Testis (tissue), 5 donors: ENCODE measurements around the gene ADAMTSL5. TPM values are rescaled to one million over a fixed set of nuclear protein-coding genes. Genes with fewer than 3 reads are reported as not detected.

Experiments used
- DNase-seq: peaks from one replicate; pipeline ENCODE4 v3.0.0-alpha.2; 2019
- H3K27ac ChIP-seq, 2 donors: fragments of 200-600 bp; sonication (generic); one replicate each; pipeline ENCODE4 v1.5.1; 2019
- H3K27me3 ChIP-seq: fragments of 200-600 bp; sonication (generic); one replicate; pipeline ENCODE4 v1.5.1; 2019
- H3K36me3 ChIP-seq: fragments of 200-600 bp; sonication (generic); one replicate; pipeline ENCODE4 v1.5.1; 2017; ENCODE audit warnings: low read depth; ENCODE audit errors: missing control alignments
- H3K4me1 ChIP-seq: fragments of 200-600 bp; sonication (generic); one replicate; pipeline ENCODE4 v1.5.1; 2019
- H3K4me3 ChIP-seq, 2 donors: fragments of 200-600 bp; sonication (generic); one replicate each; pipeline ENCODE4 v1.5.1; 2017 to 2019
- H3K9me3 ChIP-seq: fragments of 200-600 bp; sonication (generic); one replicate; pipeline ENCODE4 v1.5.1; 2017
- CTCF ChIP-seq, 3 experiments: fragments of 450-650 bp in 2 of 3; fragments of 200-600 bp in 1 of 3; sonication (generic) in 1 of 3; IDR thresholded peaks; one replicate each; pipeline ENCODE4 v1.5.1; 2016 to 2019; ENCODE audit warnings: antibody characterized with exemption in 3 of 3, mild to moderate bottlenecking in 2 of 3, moderate library complexity in 1 of 3
- POLR2A ChIP-seq: fragments of 450-650 bp; IDR thresholded peaks from one replicate; pipeline ENCODE4 v1.6.1; 2017; ENCODE audit warnings: antibody characterized with exemption, mild to moderate bottlenecking, moderate library complexity
- WGBS, 2 donors: methylation state at CpG; one replicate each; pipeline ENCODE4 v1.1.5; 2018; 5-methylcytosine and 5-hydroxymethylcytosine counted together
- intact Hi-C: fragments of 100-400 bp; cut with DNase I; formaldehyde crosslinking; loops from one replicate; pipeline ENCODE4 v1.15.1; 2023; ENCODE audit warnings: low total_unique reads
- long read RNA-seq, 2 donors: transcript quantifications; one replicate each; lab custom pipeline, GENCODE V29; 2026
- polyA plus RNA-seq: library from polyadenylated mRNA; stranded (reverse); fragments of 350-450 nt; fragmentation: Illumina TruSeq; extraction: RNeasy Lipid Tissue Mini Kit (QIAGEN cat#74804); gene quantifications from one replicate; pipeline ENCODE4 v1.2.3, GENCODE V29; 2014; ENCODE audit warnings: low read depth, low replicate concordance; ENCODE audit not compliant: insufficient read depth
- total RNA-seq, 2 donors: library from RNA; depleted of rRNA; stranded (reverse); fragments of >200 nt; gene quantifications; one replicate each; pipeline ENCODE4 v1.2.3, GENCODE V29; 2016

ADAMTSL5 gene
- 10 to 100 TPM; 10.7 to 17.9 TPM for total RNA-seq
- 7.2 TPM for polyA plus RNA-seq
- long read RNA-seq, donor 1: 0 reads
- long read RNA-seq, donor 2: 0 reads

GRCh38 chr19:1512671-1513498 lies at the start of gene ADAMTSL5:
TSS of gene ADAMTSL5 (minus strand) at chr19:1513019. CDS start at chr19:1510943, 2,076 bp downstream.
- Histone ChIP-seq H3K27ac (peak within 1 kb of the TSS; percentile 70 to 85), H3K36me3 (no peaks in the 10 kb centered on the region), H3K4me1 (peaks cover 11% of the 10 kb centered on the region), H3K27me3 (no peaks in the 10 kb centered on the region), H3K4me3 (peak within 1 kb of the TSS; percentile 50 to 56), H3K9me3 (no peaks in the 10 kb centered on the region)
- 3% methylated on average over 5 to 45 of the region's 78 CpGs for WGBS, 2 donors
- no peak for DNase-seq
- peak in 1 of 3 experiments; percentile 22 for TF ChIP-seq CTCF (IDR thresholded peaks at IDR 0.05)
- no peak for TF ChIP-seq POLR2A
- intact Hi-C loops: no loop called here

GRCh38 chr19:1561236-1561842 lies 48.5 kb upstream of the ADAMTSL5 start:
- Histone ChIP-seq H3K4me1 (no peaks in the 10 kb centered on the region), H3K27ac (no peak overlapping the region), H3K36me3 (no peaks in the 10 kb centered on the region), H3K9me3 (no peaks in the 10 kb centered on the region), H3K4me3 (no peak overlapping the region), H3K27me3 (no peaks in the 10 kb centered on the region)
- 83 to 95% methylated on average over 3 to 17 of the region's 17 CpGs for WGBS, 2 donors
- intact Hi-C loops: no loop called here
- TF ChIP-seq POLR2A (no peak), CTCF (IDR thresholded peaks at IDR 0.05) (no peak)
- DNase-seq: no peak

- H3K4me1 ChIP-seq: no peaks in the 10 kb centered on the region
- 51 to 57% methylated on average over 13 to 25 of the region's 25 CpGs for WGBS, 2 donors
- TF ChIP-seq CTCF (IDR thresholded peaks at IDR 0.05) (no peak), POLR2A (no peak)
- no peaks in the 10 kb centered on the region for H3K27me3 ChIP-seq
- no peak overlapping the region for H3K4me3 ChIP-seq
- H3K9me3 ChIP-seq: no peaks in the 10 kb centered on the region
- no peak for DNase-seq
- H3K27ac ChIP-seq: no peak overlapping the region
- H3K36me3 ChIP-seq: no peaks in the 10 kb centered on the region
- intact Hi-C loops: no loop called here
Observed at GRCh38 chr19:1560286-1560882, 47.6 kb upstream of the ADAMTSL5 start.

- intact Hi-C loops: no loop called here
- H3K36me3 ChIP-seq: no peaks in the 10 kb centered on the region
- H3K27me3 ChIP-seq: no peaks in the 10 kb centered on the region
- 79 to 83% methylated on average over 12 of the region's 12 CpGs for WGBS, 2 donors
- H3K4me1 ChIP-seq: no peaks in the 10 kb centered on the region
- H3K4me3 ChIP-seq: no peak overlapping the region
- H3K27ac ChIP-seq: no peak overlapping the region
- no peak for TF ChIP-seq CTCF (IDR thresholded peaks at IDR 0.05)
- no peak for TF ChIP-seq POLR2A
- no peaks in the 10 kb centered on the region for H3K9me3 ChIP-seq
- DNase-seq: no peak
Observed at GRCh38 chr19:1558552-1558951, 45.7 kb upstream of the ADAMTSL5 start.
